ENCODE results near the gene ASCL4. TPM values are rescaled to one million over a fixed set of nuclear protein-coding genes. Genes with fewer than 3 reads are reported as not detected.

The ASCL4 gene
- total RNA-seq, 2 experiments from 2014 or later, result not detected

DNA sequence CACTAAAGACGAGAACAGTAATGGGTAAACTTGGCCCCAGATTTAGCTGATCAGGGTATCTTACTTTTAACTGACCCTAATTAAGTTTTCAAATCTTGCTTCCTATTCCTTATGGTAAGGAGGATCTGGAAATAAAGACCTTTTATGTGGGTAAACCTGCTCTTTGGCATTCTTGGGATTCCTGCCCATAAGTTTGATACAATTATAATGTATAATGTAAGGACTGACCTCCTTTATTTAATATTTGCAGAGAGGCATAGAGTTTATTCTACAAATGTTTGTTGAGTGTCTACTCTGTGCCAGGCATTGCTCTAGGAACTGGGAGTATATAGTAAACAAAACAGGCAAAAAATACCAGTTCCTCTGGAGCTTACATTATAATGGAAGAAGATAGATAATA, 9.2 kb upstream of the ASCL4 start:
- Histone ChIP-seq H3K36me3 (ENCODE audit: insufficient read depth, low read length) (no peaks in the 10 kb centered on the region), H3K9me3 (ENCODE audit: low read length) (peaks cover 5% of the 10 kb centered on the region; the same call in 1 of the 2 replicates), H3K4me1 (ENCODE audit: insufficient read depth, low read length, poor library complexity, severe bottlenecking) (peaks cover 7% of the 10 kb centered on the region), H3K4me2 (ENCODE audit: low read length) (no peak overlapping the region), H3K27ac (ENCODE audit: low read depth, low read length, poor library complexity, severe bottlenecking) (no peak overlapping the region), H3K9me2 (ENCODE audit: insufficient read depth, low read length) (no peaks in the 10 kb centered on the region), H3K79me2 (ENCODE audit: insufficient read depth, low read depth, low read length) (peaks cover 3% of the 10 kb centered on the region), H3K4me3 (ENCODE audit: low read depth, low read length, poor library complexity, severe bottlenecking) (no peak overlapping the region), H2AFZ (ENCODE audit: low read length) (no peak overlapping the region), H4K20me1 (ENCODE audit: insufficient read depth, low read length) (no peaks in the 10 kb centered on the region)
- no peak for TF ChIP-seq EZH2phosphoT487 (IDR thresholded peaks at IDR 0.05; ENCODE audit: borderline replicate concordance, low read depth, low read length)
- ChIA-PET POLR2A (interaction anchor here (1.1 to 1.8 kb wide), 2 partner anchors 9 to 19 kb away, joined by 3 to 4 read pairs; partner anchors contain the start of gene ASCL4), CTCF (ENCODE audit: unreplicated experiment) (no interaction called here)
- intact Hi-C loops (cut with micrococcal nuclease; ENCODE audit: unreplicated experiment), result loop anchor here (10.0 kb wide), 1 partner anchor 749 kb away; the partner anchor contains the start of gene FICD
- BruUV-seq (replicated peaks), result no TSS peak
- DNase-seq (ENCODE audit: low spot score), result no peak

- intact Hi-C loops (cut with micrococcal nuclease; ENCODE audit: unreplicated experiment), result loop anchor here (10.0 kb wide), 1 partner anchor 747 kb away; the partner anchor contains the start of gene FICD
- Histone ChIP-seq H3K36me3 (ENCODE audit: insufficient read depth, low read length) (no peaks in the 10 kb centered on the region), H3K27ac (ENCODE audit: low read depth, low read length, poor library complexity, severe bottlenecking) (no peak overlapping the region), H3K4me2 (ENCODE audit: low read length) (no peak overlapping the region), H3K4me1 (ENCODE audit: insufficient read depth, low read length, poor library complexity, severe bottlenecking) (no peaks in the 10 kb centered on the region), H3K9me3 (ENCODE audit: low read length) (peaks cover 5% of the 10 kb centered on the region; the same call in 1 of the 2 replicates), H3K4me3 (ENCODE audit: low read depth, low read length, poor library complexity, severe bottlenecking) (no peak overlapping the region), H3K9me2 (ENCODE audit: insufficient read depth, low read length) (no peaks in the 10 kb centered on the region), H3K79me2 (ENCODE audit: insufficient read depth, low read depth, low read length) (no peaks in the 10 kb centered on the region), H2AFZ (ENCODE audit: low read length) (no peak overlapping the region), H4K20me1 (ENCODE audit: insufficient read depth, low read length) (no peaks in the 10 kb centered on the region)
- BruUV-seq (replicated peaks), result no TSS peak
- POLR2A ChIA-PET, result no interaction called here
- no peak for DNase-seq (ENCODE audit: low spot score)
- TF ChIP-seq EZH2phosphoT487 (IDR thresholded peaks at IDR 0.05; ENCODE audit: borderline replicate concordance, low read depth, low read length) (no peak), CTCF (conservative IDR thresholded peaks at IDR 0.05; ENCODE audit: low read length) (no peak)
- CTCF ChIA-PET (ENCODE audit: unreplicated experiment), result no interaction called here
Observed at GRCh38 chr12:107767466-107767865, 7.0 kb upstream of the ASCL4 start.

DNA sequence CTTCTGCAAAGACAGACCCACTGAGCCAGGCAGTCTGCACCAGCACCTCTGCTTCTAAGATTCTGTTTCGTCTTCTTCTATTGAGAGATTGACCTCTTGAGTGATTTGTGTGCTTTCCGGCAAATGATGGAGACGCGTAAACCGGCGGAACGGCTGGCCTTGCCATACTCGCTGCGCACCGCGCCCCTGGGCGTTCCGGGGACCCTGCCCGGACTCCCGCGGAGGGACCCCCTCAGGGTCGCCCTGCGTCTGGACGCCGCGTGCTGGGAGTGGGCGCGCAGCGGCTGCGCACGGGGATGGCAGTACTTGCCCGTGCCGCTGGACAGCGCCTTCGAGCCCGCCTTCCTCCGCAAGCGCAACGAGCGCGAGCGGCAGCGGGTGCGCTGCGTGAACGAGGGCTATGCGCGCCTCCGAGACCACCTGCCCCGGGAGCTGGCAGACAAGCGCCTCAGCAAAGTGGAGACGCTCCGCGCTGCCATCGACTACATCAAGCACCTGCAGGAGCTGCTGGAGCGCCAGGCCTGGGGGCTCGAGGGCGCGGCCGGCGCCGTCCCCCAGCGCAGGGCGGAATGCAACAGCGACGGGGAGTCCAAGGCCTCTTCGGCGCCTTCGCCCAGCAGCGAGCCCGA, 703 bp downstream of the ASCL4 start:
- H3K4me2 ChIP-seq (ENCODE audit: low read length), result no peak overlapping the region
- intact Hi-C loops (cut with micrococcal nuclease; ENCODE audit: unreplicated experiment), result no loop called here
- peaks cover 18% of the 10 kb centered on the region for H3K4me1 ChIP-seq (ENCODE audit: insufficient read depth, low read length, poor library complexity, severe bottlenecking)
- H2AFZ ChIP-seq (ENCODE audit: low read length), result no peak overlapping the region
- H3K27ac ChIP-seq (ENCODE audit: low read depth, low read length, poor library complexity, severe bottlenecking), result no peak overlapping the region
- no peak overlapping the region for H3K4me3 ChIP-seq (ENCODE audit: low read depth, low read length, poor library complexity, severe bottlenecking)
- POLR2A ChIA-PET, result interaction anchor here (0.8 kb wide), 1 partner anchor 9 kb away, joined by 3 read pairs; no protein-coding TSS in a partner anchor
- H3K9me2 ChIP-seq (ENCODE audit: insufficient read depth, low read length), result no peaks in the 10 kb centered on the region
- H3K36me3 ChIP-seq (ENCODE audit: insufficient read depth, low read length), result no peaks in the 10 kb centered on the region
- no peaks in the 10 kb centered on the region for H3K9me3 ChIP-seq (ENCODE audit: low read length)
- DNase-seq (ENCODE audit: low spot score), result no peak
- no TSS peak for BruUV-seq (replicated peaks)
- H3K79me2 ChIP-seq (ENCODE audit: insufficient read depth, low read depth, low read length), result no peaks in the 10 kb centered on the region
- CTCF ChIA-PET (ENCODE audit: unreplicated experiment), result no interaction called here
- no peaks in the 10 kb centered on the region for H4K20me1 ChIP-seq (ENCODE audit: insufficient read depth, low read length)
- TF ChIP-seq EZH2phosphoT487 (IDR thresholded peaks at IDR 0.05; ENCODE audit: borderline replicate concordance, low read depth, low read length) (no peak), CTCF (conservative IDR thresholded peaks at IDR 0.05; ENCODE audit: low read length) (no peak)

Data from OCI-LY7 (cell line).